HG03571 (cell line): ENCODE measurements around the gene VRTN.

ENCODE experiments used
- ATAC-seq: cut with Tn5 transposase; IDR thresholded peaks from one replicate; pipeline ENCODE4 v1.9.1; 2021; ENCODE audit not compliant: unreplicated experiment

Gene VRTN

GRCh38 chr14:74392616-74393570 lies 44.6 kb downstream of the VRTN start:
- ATAC-seq = no peak

- ATAC-seq = no peak
Measured at GRCh38 chr14:74394549-74394948, 46.3 kb downstream of the VRTN start.

GRCh38 chr14:74395094-74395493 lies 46.8 kb downstream of the VRTN start:
- no peak for ATAC-seq

- no peak for ATAC-seq
Measured at GRCh38 chr14:74400031-74400685, 51.9 kb downstream of the VRTN start.

- no peak for ATAC-seq
Measured at GRCh38 chr14:74400919-74401503, 52.7 kb downstream of the VRTN start.

- ATAC-seq = peak; percentile 70
Measured at GRCh38 chr14:74401504-74402241, 53.4 kb downstream of the VRTN start.

GRCh38 chr14:74402401-74403251 lies 54.4 kb downstream of the VRTN start:
- no peak for ATAC-seq

GRCh38 chr14:74403619-74404417 lies 55.5 kb downstream of the VRTN start:
- no peak for ATAC-seq

- no peak for ATAC-seq
Measured at GRCh38 chr14:74404435-74404834, 56.2 kb downstream of the VRTN start.

- ATAC-seq = no peak
Measured at GRCh38 chr14:74405663-74406062, 57.4 kb downstream of the VRTN start.

GRCh38 chr14:74407021-74407800 lies 58.9 kb downstream of the VRTN start:
- ATAC-seq = no peak

GRCh38 chr14:74407801-74408154 lies 59.5 kb downstream of the VRTN start:
- ATAC-seq = no peak

- no peak for ATAC-seq
Measured at GRCh38 chr14:74408870-74409269, 60.6 kb downstream of the VRTN start.

GRCh38 chr14:74409441-74409840 lies 61.2 kb downstream of the VRTN start:
- ATAC-seq = no peak
